Nephron progenitor cell (in vitro differentiated cells): ENCODE measurements around the gene AZI2.

Source experiments
- DNase-seq: peaks from one replicate; pipeline ENCODE4 v3.0.0; 2021
- H3K27ac Mint-ChIP-seq: 2 replicates; pipeline ENCODE4 v1.8.0; 2021; ENCODE audit warnings: mild to moderate bottlenecking, moderate library complexity, mixed read lengths
- H3K27me3 Mint-ChIP-seq: 2 replicates; pipeline ENCODE4 v1.8.0; 2021; ENCODE audit warnings: mild to moderate bottlenecking, low read depth, mixed read lengths; ENCODE audit not compliant: poor library complexity
- H3K36me3 Mint-ChIP-seq: 2 replicates; pipeline ENCODE4 v1.8.0; 2021; ENCODE audit warnings: low read depth, mixed read lengths
- H3K4me1 Mint-ChIP-seq: 2 replicates; pipeline ENCODE4 v1.8.0; 2021; ENCODE audit warnings: mixed read lengths
- H3K4me3 Mint-ChIP-seq: 2 replicates; pipeline ENCODE4 v1.8.0; 2021; ENCODE audit warnings: mild to moderate bottlenecking, moderate library complexity, mixed read lengths
- H3K9me3 Mint-ChIP-seq: 2 replicates; pipeline ENCODE4 v1.8.0; 2021; ENCODE audit warnings: mild to moderate bottlenecking, moderate library complexity, mixed read lengths
- TF ChIP-seq, protein P1 (sequence below): fragments of 200-600 bp; sonication (generic); IDR thresholded peaks from 2 replicates; pipeline ENCODE4 v1.5.0; 2021; ENCODE audit warnings: antibody characterized with exemption

Gene AZI2

DNA sequence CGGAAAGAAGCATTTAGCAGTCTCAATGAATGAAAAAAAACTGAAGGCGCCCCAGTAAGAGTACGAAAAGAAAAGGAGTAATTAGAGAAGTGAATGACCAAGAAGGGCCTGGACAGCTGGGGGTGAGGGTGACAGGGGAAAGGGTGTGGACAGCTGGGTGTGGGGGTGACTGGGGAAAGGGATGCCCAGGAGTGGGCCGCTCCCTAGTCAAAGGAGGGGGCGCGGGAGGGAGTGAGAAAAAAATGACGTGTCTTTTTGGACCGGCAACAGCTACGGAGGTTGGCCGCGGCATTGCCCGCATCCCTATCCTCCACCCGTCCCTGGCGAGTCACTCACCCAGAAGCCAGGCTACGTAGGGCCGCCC, 377 bp downstream of the AZI2 start:
- DNase-seq = no peak
- peaks cover 30% of the 10 kb centered on the region for H3K9me3 Mint-ChIP-seq
- peak overlapping the region; percentile 99 for H3K27ac Mint-ChIP-seq
- TF ChIP-seq, protein P1, sequence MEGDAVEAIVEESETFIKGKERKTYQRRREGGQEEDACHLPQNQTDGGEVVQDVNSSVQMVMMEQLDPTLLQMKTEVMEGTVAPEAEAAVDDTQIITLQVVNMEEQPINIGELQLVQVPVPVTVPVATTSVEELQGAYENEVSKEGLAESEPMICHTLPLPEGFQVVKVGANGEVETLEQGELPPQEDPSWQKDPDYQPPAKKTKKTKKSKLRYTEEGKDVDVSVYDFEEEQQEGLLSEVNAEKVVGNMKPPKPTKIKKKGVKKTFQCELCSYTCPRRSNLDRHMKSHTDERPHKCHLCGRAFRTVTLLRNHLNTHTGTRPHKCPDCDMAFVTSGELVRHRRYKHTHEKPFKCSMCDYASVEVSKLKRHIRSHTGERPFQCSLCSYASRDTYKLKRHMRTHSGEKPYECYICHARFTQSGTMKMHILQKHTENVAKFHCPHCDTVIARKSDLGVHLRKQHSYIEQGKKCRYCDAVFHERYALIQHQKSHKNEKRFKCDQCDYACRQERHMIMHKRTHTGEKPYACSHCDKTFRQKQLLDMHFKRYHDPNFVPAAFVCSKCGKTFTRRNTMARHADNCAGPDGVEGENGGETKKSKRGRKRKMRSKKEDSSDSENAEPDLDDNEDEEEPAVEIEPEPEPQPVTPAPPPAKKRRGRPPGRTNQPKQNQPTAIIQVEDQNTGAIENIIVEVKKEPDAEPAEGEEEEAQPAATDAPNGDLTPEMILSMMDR = no peak
- peaks cover 38% of the 10 kb centered on the region for H3K36me3 Mint-ChIP-seq
- peaks cover 45% of the 10 kb centered on the region for H3K4me1 Mint-ChIP-seq
- peak overlapping the region; percentile 97 for H3K4me3 Mint-ChIP-seq
- no peaks in the 10 kb centered on the region for H3K27me3 Mint-ChIP-seq

DNA sequence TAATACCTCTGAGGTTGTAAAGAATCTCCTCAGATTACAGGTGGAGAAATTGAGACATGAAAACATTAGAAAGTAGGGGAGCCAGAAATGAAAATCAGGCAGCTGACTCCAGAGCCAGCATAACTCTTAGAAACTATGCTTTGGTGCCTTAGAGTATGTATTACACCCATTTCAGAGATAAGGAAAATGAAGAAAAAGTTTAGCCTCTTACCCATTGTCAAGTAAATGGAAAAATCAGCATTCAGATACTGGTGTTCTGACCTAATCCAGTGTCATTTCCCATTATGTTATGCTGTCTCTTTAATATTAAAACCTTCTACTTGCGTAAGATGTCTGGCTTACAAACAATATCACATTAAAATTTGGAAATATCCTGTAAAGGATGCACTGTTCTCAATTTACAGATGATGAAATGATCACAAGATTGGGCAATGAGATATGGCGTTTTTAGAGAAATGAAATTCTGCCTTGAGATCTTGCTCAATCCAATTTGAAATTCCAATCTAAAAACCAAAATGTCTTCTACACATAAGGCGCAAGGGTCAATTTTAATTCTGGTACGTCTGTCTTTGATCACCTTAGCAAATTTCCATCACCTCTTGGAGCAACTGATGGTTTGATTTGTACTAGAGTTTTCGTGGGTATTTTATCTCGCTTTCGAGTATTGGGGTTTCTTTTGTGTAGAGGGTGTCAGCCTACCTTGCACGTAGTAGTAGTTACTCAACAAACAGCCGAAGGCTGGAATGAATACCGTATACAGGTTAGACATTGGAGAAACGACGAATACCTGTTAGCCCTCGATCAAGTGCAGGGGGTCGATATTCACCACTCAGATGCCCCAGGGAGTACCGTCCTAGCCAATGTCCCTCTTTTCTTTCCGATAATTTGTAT, 1.0 kb downstream of the AZI2 start:
- Mint-ChIP-seq H3K9me3 (peaks cover 30% of the 10 kb centered on the region), H3K36me3 (peaks cover 33% of the 10 kb centered on the region), H3K27ac (peak overlapping the region; percentile 99), H3K27me3 (no peaks in the 10 kb centered on the region), H3K4me3 (peak overlapping the region; percentile 97), H3K4me1 (peaks cover 45% of the 10 kb centered on the region)
- DNase-seq = no peak
- TF ChIP-seq, protein P1 = no peak

DNA sequence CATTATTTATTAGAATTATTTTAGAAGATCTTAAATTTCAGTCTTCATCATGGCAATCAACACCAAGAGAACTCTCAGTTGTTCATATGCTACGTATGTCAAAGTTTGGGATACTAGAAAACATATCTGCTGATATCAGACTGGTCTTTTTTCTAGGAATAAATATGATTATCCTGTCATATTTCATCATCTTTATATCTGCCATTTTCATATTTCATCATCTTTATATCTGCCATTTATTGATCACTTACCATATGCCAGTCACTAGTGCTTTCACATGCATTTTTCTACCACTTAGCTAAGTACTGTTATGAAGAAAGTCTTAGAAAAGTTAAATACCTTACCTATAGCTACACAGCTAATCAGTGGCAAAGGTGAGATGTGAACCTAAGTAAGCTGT, 2.9 kb downstream of the AZI2 start:
- TF ChIP-seq, protein P1 = no peak
- no peak for DNase-seq
- Mint-ChIP-seq H3K36me3 (peaks cover 16% of the 10 kb centered on the region), H3K27ac (no peak overlapping the region), H3K27me3 (no peaks in the 10 kb centered on the region), H3K9me3 (peaks cover 14% of the 10 kb centered on the region), H3K4me1 (peaks cover 45% of the 10 kb centered on the region), H3K4me3 (no peak overlapping the region)

DNA sequence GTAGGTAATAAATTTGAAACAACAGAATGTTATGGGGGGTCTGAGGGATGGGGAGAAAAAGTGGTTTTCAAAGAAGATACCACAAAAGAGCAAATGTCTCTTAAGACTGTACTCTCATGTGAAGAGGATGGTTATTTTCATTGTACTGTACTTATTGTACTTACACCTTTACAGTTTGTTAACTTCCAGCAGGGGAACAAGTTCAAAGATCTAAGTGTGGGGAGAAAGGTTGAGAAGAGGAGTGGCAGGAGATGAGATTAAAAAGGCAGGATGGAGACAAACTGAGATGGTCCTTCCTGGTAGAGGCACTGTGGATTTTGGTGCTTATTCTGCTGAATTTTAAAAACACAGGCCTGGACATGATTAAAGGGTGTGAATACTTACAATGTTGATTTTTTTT, 5.5 kb downstream of the AZI2 start:
- H3K4me1 Mint-ChIP-seq = peaks cover 33% of the 10 kb centered on the region
- H3K9me3 Mint-ChIP-seq = no peaks in the 10 kb centered on the region
- TF ChIP-seq, protein P1 = no peak
- no peaks in the 10 kb centered on the region for H3K27me3 Mint-ChIP-seq
- H3K36me3 Mint-ChIP-seq = peaks cover 7% of the 10 kb centered on the region
- H3K4me3 Mint-ChIP-seq = no peak overlapping the region
- no peak for DNase-seq
- no peak overlapping the region for H3K27ac Mint-ChIP-seq

DNA sequence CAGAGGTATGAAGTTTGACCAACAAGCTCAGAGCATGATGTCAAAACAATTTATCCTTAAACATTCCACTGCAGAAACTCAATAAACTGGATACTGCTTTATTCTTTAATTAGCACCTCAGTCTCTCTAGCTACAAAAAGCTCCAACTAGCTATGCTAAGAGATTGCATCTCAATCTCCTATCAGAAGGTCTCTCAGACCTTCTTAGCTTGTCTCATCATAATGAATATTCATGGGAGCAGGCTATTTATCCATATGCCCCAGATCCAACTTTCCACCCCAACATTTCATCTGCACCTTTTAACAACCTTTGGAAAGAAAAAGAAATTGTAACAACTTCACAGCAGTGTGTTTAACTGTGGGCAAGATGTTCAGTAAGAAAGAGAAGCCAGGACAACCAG, 11.4 kb downstream of the AZI2 start:
- Mint-ChIP-seq H3K4me1 (no peaks in the 10 kb centered on the region), H3K9me3 (no peaks in the 10 kb centered on the region), H3K27me3 (no peaks in the 10 kb centered on the region), H3K36me3 (peaks cover 16% of the 10 kb centered on the region), H3K4me3 (no peak overlapping the region), H3K27ac (no peak overlapping the region)
- TF ChIP-seq, protein P1 = no peak
- no peak for DNase-seq

DNA sequence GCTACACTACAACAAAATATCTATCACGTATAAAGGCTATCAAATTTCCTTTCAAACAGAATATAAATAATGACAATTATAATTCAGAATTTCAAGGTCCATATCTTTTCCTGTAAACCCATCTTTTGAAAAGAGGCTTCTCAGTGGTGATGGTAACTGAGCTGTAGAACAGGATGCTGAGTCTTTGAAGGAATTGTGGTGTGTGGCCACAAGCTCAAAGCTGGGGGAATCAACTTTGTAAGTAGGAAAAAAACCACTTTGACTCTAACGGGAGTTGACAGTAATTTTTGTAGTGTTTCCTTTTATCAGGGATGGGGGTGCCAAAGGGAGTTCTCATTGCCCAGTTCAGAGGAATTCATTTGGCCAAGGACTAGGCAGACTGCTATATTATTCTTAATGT, 13.4 kb downstream of the AZI2 start:
- TF ChIP-seq, protein P1 = no peak
- no peaks in the 10 kb centered on the region for H3K9me3 Mint-ChIP-seq
- H3K27me3 Mint-ChIP-seq = no peaks in the 10 kb centered on the region
- H3K4me3 Mint-ChIP-seq = no peak overlapping the region
- DNase-seq = no peak
- H3K36me3 Mint-ChIP-seq = peaks cover 16% of the 10 kb centered on the region
- H3K27ac Mint-ChIP-seq = no peak overlapping the region
- H3K4me1 Mint-ChIP-seq = no peaks in the 10 kb centered on the region
